Globus pallidus (tissue), 1 donor: ENCODE data around the gene BABAM2.

Experiments
- DNase-seq: peaks from one replicate; pipeline ENCODE4 v3.0.0-alpha.2; 2015; ENCODE audit warnings: low spot score

BABAM2 gene

GRCh38 chr2:27911458-27912210 lies 21.1 kb downstream of the BABAM2 start:
- no peak for DNase-seq

DNA sequence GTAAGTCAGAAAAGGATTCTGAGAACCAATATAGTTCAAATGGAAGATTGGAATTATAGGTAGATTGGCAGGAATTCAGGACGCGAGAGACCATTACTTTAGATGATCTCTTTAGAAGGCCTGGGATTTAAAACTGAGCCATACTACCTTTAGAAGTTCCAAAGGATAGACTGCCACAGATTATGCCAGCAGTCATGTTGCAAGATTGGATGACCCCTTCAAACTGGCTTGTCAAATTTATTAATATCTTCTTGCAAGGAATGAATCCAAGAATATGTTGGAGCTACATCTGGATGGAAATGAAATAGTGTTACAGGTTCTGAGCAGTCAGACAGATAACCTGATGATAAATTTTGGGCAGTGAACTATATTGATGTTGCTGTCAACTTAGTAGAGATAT lies 22.0 kb downstream of the BABAM2 start:
- DNase-seq = no peak

DNA sequence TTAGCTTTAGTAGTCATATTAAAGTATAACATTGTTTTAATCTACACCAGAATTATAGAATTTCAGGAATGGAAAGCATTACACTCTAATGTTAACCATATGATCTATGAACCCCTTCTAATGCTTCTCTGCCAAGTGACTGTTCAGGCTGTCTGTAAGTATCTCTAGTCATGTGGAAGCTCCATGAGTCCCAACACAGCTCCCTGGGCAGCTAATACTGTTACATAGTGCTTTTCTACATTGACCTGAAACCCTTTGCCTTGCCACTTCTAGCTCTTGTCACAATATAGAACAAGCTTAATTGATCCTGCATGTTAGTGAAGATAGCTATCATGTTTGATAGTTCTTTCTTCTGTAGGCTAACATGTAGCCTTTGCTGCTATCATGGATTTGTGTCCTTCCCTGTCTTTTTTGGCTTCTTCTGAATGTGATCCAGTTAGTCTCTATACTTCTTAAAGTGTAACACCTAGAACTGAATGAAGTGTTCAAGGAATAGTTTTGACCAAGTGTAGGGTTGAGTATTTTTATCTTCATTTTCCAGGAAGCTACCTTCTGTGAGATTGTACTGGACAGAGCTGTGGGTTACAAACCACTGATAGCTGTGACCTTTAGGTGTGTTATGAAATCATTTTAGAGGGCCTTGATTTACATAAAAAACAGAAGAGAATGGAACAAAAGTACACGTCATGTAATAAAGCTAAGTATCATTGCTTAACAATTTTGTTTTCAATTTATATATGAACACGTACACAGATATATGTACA lies 23.7 kb downstream of the BABAM2 start:
- no peak for DNase-seq

GRCh38 chr2:27914805-27915175 lies 24.3 kb downstream of the BABAM2 start:
- no peak for DNase-seq

- DNase-seq = no peak
Measured at GRCh38 chr2:27915191-27915590, 24.7 kb downstream of the BABAM2 start.

DNA sequence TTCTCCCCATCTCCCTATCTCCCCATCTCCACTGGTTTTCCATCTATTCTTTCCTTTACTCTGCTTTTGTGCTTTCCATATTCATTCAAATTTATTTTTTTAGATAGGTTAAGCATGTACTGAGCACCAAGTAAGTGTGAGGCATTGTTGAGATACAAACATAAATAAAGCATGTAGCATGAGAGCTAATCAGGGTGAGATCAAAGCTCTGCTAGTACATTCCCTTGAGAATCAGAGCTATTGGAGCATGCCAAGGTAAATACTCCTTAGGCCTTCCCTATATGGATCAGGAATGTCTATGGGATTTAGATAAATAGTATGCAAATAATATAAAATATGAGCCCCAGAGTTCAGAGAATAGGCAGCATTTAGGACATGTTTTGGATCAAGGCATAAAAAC lies 25.3 kb downstream of the BABAM2 start:
- DNase-seq = no peak

DNA sequence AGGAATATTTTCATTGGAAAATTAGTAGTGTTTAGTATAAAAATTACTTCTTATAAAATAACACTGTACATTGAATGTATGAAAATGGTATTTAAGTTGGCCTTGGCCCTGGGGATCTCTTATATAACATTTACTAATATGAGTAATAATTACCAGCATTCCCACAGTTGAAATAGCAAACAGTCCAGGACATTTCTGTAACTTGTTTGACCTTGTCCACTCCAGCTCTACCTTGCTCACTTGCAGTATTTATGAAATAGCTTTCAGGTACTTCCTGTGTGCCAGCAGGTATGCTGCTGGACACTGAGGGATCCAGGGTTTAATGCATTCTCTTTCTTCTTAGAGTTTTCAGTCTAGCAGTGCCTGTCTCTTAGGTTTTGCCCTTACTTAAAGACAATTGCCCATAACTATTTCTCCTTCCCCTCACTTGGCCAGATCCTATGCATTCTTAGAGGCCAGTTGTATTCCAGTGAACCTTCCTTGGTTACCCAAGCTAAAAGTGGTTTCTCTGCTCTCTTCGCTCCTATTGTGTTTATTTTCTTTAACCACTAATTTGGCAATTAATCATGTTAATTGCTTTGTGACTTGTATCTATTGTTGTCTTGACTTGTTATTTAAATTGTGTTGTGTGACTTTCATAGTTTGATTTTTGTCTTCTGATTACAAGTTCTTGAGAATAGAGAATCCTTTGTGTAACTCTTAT lies 25.9 kb downstream of the BABAM2 start:
- no peak for DNase-seq

DNA sequence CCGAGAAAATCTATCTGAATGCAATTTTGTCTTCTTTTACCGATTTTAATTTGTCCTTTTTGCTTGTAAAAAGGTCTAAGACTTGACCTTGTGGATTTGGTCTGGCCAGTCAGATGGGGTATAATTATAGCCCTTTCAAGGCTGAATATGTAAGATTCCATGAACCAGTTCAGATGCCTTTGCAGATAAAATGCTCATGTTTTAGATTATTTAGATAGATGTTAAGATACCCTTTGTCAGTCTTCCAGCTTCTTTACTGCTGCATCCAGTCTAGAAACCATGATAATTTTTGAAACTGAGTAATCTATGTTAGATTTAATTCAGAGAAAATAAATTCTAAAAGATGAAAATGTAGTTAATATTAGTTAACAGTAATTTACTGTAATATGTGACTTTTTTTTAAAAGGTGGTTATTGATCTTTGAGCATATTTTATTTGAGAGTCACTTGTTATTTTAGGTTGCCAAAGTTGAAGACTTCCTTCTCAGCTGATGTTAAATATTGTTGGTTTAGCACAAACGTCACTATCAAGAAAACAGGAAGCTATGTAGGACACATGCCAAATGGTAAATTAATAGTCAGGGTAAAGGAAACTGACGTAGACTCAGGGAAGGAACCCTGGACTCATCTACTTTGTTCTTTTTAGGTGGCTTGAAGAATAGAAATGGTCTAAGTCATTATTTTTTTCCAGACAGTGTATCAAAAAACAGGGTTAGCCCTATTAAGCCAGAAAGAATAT lies 29.8 kb downstream of the BABAM2 start:
- peak; percentile 27 for DNase-seq

GRCh38 chr2:27921424-27921823 lies 30.9 kb downstream of the BABAM2 start:
- no peak for DNase-seq

DNA sequence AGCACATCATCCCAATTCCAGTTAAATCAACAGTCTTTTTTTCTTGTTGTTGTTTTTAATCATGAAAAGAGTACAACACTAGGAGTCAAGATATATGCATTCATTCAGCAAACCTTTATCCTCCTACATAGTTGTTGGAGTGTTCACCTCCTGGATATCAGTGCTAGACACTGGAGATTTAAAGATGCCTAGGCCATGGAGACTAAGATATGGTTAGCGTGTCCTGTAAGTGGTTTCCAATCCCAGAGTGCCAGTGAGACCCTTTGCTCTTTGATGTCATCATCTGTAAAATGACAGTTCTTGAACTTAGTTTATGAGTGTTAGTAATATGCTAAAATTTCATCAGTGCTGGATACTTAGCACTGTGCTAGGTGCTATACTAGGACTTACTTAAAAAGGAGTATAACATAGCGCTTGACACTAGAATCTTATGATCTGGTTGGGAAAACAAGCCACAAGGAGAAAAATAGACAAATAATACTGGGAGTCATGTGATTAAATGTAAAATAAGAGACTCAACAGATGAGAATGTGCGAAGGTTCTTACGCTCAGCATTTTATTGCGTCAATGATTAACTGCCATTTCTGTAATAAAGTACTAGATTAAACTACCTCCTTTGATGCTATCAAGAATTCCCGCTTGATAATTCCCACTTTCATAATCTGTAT lies 31.5 kb downstream of the BABAM2 start:
- DNase-seq = no peak

DNA sequence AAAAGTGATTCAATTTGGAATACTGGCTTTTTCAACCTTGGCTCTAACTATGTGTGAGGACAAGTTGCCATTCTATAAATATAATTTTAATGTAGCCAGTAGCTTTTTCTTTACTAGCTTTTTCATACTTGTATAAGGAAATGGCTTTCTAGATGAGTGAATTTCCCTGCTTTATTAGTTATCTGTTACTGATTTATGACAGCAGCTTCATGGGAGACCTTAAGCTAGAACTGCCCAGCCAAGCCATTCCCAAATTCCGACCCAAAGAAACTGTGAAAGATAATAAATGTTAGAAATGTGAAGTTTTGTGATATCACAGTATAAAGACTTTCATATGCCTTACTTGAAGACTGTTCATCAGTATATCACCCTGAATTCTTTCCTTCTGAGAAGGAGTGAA lies 32.3 kb downstream of the BABAM2 start:
- no peak for DNase-seq

DNA sequence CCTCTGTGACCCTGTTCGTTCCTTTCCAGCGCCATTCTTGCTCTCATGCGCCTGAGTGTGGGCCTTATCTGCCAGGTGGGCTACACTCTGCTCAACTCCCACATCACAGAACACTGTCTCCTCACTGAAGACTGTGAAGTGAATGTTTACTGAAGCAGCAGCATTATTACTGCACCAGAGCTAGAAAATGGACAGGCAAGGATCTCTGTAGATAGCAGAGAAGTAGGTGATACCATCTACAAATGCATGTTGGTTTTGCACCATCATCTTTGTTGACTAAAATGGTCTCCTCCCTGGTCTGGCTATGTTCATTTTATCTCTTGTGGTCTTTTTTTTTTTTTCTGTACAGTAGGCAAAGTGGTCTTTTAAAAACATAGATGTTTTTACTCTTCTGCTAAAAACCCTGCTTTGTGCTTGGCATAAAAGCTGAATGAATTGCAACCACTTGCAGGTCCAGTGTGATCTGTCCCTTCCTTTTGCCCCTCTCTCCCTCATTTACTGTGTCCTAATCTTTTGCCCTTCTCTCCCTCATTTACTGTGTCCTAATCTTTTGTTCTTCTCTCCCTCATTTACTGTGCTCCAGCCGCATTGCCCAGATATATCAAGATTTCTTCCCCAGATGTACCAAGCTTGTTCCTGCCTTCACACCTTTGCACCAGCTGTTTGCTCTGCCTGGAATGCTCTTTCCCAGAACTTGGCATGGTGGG lies 35.4 kb downstream of the BABAM2 start:
- DNase-seq = no peak

DNA sequence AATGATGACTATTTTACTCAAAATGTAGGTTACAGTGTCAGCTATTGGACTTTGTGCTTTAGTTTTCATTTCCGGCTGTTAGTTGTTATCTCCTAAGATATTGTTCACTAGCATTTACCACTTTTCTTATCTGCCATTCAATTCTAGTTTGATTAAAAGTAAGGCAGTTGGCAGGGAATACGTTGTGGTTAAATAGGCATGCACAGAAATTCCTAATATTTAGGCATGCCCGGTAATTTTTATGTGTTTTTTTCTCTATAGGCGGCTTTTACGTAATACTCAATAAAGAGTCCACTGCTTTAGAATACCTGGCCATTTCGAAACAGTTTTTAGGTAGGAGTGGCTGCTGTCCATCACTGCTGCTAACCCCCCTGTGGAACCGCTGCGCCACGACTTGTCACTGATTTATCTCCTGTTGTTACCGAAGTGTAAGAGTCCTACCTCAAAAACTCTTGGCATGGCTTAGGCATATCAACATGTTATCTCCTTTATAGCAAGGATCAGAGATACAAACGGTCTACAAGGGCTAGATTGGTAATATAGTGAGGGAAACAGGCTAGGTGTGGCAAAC lies 39.5 kb downstream of the BABAM2 start:
- no peak for DNase-seq

GRCh38 chr2:27931361-27931950 lies 40.9 kb downstream of the BABAM2 start:
- no peak for DNase-seq

DNA sequence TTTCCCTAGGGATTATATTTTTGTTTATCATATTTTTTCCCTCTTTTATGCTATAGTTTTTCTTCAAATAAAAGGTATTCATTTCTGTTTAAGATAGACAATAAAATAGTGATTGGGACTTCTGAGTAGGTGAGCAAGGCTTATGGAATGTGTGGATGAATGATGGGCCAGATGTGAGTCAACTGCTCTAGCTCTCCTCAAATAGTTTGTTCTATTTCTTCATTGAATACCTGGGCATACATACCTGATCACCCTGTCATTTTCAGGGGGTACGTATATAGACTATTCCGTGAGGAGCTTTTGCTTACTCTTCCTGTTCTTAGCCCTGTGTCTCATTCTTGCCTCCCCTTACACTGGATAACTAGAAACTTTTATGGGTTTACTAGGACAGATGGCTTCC lies 41.9 kb downstream of the BABAM2 start:
- no peak for DNase-seq

GRCh38 chr2:27935026-27935425 lies 44.5 kb downstream of the BABAM2 start:
- DNase-seq = no peak

- no peak for DNase-seq
Measured at GRCh38 chr2:27940090-27940671, 49.7 kb downstream of the BABAM2 start.

DNA sequence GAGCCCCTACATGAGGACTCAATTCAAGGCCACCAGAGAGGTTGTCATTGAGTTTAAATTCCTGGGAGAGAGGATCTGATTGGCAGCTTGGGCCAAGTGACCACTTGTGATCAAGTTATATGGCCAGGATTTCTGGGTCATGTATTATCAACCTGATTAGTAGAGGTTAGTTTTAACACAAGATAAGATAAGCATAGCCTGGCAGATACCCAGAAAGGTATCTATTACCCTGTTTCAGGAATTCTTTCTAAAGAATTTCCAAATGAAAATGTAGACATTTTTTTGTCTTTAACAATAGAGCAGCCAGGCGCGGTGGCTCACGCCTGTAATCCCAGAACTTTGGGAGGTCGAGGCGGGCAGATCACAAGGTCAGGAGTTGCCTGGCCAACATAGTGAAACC lies 50.5 kb downstream of the BABAM2 start:
- no peak for DNase-seq

DNA sequence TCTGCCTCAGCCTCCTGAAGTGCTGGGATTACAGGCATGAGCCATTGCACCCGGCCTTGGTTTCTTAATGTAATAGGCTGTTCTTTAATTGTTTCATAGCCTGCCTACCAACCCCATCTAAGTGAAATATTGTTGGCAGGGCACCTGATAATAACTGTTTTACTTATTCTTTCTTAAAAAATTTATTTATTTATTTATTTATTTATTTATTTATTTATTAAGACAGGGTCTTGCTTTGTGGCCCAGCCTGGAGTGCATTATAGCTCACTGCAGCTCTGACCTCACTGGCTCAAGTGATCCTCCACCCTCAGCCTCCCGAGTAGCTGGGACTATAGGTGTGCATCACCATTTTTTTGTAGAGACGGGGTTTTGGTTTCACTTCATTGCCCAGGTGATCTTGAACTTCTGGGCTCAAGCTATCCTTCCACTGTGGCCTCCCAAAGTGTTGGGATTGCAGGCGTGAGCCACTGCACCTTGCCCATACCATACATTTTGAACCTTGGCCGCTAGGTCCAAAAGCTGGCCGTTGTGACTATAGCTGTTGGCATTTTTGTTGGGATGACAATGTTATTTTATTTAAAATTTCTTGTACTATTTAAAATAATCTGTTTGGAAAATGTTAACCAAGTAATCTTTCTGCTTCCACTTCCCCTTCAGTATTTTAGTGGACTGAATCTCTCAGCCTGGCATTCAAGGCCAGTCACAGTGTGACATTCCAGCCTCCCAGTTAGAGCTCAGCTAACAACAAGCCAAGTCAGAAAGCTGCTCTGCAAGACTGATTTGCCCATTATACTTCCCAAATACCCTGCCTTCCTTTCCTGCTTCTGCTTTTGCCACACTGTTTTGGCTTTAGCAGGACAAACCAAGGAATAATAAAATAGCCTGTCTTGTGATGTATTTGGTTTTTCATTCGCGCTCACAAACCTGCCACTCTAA lies 52.4 kb downstream of the BABAM2 start:
- DNase-seq = no peak
